Fibroblast of the aortic adventitia (primary cell): ENCODE data around the gene TMEM59. TPM values are rescaled to one million over a fixed set of nuclear protein-coding genes. Genes with fewer than 3 reads are reported as not detected.

Experiments used
- DNase-seq: peaks from one replicate; pipeline ENCODE4 v3.0.0-alpha.2; 2010; ENCODE audit warnings: low read depth
- H3K4me3 ChIP-seq: 2 replicates; pipeline ENCODE4 v1.5.1; 2011; ENCODE audit warnings: low read depth, mild to moderate bottlenecking, control low read depth, low read length, moderate library complexity
- total RNA-seq: library from RNA; depleted of rRNA; stranded (reverse); fragments of >200 nt; gene quantifications from 2 replicates; pipeline ENCODE4 v1.2.3, GENCODE V29; 2012; ENCODE audit warnings: low replicate concordance
- TF ChIP-seq, protein P1 (sequence below): IDR thresholded peaks from 2 replicates; pipeline ENCODE4 v1.5.1; 2011; ENCODE audit warnings: mild to moderate bottlenecking, low read length, control low read depth, inconsistent platforms; ENCODE audit not compliant: insufficient read depth

TMEM59 gene
- total RNA-seq, 1 donor = 278 TPM

DNA sequence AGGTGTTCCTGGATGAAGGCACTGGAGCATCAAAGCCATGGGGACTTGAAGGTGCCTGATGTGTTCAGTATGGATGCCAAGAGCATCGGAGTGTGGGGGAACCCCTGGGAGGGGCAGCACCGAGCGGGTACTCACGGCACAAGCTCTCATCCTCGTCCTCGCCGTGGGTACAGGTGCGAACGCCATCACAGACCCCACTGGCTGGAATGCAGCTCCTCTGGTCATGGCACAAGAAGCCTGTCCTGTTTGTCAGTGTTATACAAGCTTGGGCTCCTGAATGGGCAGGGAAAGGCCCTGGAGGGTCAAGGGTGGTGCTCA, 41.0 kb downstream of the TMEM59 start:
- H3K4me3 ChIP-seq = no peak overlapping the region
- TF ChIP-seq, protein P1, sequence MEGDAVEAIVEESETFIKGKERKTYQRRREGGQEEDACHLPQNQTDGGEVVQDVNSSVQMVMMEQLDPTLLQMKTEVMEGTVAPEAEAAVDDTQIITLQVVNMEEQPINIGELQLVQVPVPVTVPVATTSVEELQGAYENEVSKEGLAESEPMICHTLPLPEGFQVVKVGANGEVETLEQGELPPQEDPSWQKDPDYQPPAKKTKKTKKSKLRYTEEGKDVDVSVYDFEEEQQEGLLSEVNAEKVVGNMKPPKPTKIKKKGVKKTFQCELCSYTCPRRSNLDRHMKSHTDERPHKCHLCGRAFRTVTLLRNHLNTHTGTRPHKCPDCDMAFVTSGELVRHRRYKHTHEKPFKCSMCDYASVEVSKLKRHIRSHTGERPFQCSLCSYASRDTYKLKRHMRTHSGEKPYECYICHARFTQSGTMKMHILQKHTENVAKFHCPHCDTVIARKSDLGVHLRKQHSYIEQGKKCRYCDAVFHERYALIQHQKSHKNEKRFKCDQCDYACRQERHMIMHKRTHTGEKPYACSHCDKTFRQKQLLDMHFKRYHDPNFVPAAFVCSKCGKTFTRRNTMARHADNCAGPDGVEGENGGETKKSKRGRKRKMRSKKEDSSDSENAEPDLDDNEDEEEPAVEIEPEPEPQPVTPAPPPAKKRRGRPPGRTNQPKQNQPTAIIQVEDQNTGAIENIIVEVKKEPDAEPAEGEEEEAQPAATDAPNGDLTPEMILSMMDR = no peak
- no peak for DNase-seq

DNA sequence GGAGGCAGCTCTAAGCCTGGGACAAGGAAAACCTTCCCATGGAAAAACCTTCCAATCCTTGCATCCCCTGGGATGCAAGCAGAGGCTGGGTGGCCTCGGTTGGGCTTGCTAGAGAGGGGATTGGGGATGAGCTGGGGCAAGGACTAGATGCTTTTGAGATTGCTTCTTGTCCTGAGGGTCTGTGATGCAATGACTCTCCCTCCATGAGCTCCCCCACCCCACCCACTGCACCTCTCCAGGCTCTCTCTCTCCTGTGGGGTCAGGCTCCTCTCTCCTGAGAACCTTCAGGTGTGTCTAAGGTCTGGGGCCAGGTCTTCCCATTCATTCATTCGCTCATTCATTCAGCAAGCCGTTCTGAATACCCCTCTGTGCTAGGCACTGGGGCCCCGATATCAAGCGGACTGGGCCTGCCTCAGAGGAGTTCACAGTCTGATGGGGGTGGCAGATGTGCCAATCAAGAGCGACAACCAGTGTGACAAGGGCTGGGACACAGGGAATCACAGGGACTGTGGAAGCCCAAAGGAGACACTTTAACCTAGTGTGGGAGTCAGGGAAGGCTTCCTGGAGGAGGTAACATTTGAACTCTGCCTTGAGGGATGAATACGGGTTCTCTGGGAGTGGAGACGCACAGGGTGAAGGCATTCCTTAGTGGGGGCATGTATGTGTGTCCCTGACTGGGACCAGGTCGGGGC, 41.5 kb downstream of the TMEM59 start:
- TF ChIP-seq, protein P1 = no peak
- no peak for DNase-seq
- no peak overlapping the region for H3K4me3 ChIP-seq

DNA sequence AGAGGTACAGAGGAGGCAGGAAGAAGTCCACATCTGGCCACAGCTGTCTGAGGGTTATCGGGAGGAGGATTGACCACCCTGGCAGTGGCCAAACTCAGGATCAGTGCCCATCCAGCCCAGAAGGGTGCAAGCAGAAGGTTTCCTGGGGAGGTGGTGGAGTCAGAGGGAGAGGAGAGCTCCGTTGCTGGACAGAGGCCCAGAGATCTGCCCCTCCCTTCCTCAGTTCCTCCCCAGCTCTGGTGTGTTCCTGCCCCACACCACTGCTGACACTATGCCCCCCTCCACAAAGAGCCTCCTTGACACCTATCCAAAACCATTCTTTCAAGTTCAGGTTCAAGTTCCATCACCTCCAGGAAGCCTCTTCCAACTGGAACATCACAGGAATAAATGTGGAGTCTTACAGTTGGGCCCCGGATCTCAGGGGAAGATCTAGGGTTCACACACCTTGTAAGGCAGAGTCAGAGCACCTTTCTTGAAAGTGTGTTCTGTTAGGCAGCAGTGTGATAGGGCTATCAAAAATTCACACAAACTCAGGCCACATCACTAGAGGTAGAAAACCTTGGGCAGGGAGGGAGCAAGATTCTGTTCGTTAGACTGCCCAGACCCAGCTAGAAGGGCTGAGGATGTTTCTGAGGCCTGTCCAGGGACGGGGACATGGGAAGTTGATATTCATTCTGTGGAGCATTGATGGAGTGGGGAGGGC, 42.4 kb downstream of the TMEM59 start:
- no peak overlapping the region for H3K4me3 ChIP-seq
- DNase-seq = no peak
- TF ChIP-seq, protein P1 = no peak

DNA sequence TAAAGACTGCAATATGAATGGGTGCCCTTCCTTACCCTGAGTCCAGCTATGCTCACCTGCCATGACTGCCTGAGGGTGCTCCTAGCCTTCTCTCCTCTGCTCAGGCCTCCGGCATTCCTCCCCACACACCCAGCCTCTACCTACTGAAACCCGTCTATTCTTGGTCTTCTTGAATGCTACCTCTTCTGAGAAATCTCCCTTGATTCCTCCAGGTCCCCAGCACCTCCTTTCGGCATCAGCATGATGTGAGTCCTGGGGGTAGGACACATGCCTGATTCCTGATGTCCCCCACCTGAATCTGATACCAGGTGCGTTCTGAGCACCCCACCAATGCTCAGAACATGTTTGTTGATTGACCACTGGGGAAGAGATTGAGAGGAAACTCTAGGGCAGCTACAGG, 43.6 kb downstream of the TMEM59 start:
- TF ChIP-seq, protein P1 = no peak
- DNase-seq = no peak
- no peak overlapping the region for H3K4me3 ChIP-seq

DNA sequence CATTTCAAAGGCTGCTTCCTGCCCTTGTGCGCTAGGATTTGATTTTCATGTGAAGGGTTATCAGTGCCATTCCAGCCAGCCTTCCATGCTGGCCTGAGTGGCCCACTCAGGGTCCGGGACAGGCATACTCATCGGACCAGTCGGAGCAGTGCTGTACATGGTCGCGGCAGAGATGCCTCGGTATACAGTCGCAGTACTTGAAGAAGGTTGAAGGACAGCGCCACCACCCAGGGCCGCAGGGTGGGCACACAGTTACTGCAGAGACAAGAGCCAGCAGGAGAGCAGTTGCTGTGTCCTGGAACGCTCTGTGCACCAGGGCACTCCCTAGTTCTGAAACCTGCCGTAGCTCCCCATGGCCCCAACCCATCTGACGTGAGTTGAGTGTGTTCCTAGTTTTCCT, 44.1 kb downstream of the TMEM59 start:
- no peak overlapping the region for H3K4me3 ChIP-seq
- DNase-seq = no peak
- TF ChIP-seq, protein P1 = no peak

DNA sequence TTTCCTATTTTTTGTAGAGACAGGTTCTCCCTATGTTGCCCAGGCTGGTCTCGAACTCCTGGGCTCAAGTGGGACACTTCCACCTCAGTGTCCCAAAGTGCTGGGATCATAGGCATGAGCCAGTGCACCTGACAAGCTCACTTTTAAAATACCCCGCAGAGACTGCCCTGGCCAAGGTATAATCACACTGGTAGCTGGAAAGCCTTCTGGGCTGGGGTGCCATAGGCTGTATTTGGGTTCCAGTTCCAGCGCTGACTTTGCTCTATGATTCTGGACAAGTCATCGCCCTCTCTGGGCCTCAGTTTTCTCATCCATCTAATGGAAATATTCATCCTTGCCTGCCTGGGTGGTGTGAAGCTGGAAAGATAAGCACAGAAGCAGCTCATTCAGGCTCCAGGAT, 45.4 kb downstream of the TMEM59 start:
- DNase-seq = no peak
- TF ChIP-seq, protein P1 = no peak
- no peak overlapping the region for H3K4me3 ChIP-seq

DNA sequence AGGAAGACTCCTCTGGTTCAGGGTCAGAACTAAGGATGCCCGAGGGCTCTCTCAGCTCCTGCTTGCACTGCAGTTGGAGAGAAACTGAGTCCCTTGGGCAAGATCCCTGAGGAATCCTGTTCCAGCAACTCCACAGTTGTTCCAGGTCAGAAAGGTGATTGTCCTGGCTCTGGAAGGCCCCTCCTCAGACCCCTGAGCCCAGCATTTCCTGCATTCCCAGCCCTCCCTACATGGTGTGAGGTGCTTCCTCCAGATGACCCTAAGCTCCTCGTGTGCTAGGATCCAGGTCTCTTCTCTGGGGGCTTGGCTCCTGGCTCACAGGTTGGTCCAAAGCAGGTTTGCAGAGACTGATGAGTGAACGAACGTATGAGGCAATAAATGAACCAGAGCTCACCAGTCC, 46.5 kb downstream of the TMEM59 start:
- H3K4me3 ChIP-seq = no peak overlapping the region
- DNase-seq = no peak
- TF ChIP-seq, protein P1 = no peak
